ENCODE data around the gene PTP4A1. TPM values are rescaled to one million over a fixed set of nuclear protein-coding genes. Genes with fewer than 3 reads are reported as not detected.

The PTP4A1 gene
- total and polyA plus RNA-seq, 8 donors, result 5.4 to 77.8 (median 31.0) TPM

GRCh38 chr6:63553900-63554299, 18.4 kb upstream of the PTP4A1 start:
- no peak for TF ChIP-seq CTCF (IDR thresholded peaks at IDR 0.05)
- H3K27ac ChIP-seq, result no peak overlapping the region
- no peak for DNase-seq
- FAIRE-seq, result no peak
- intact Hi-C loops (cut with DNase I), result no loop called here
- no peaks in the 10 kb centered on the region for H3K36me3 ChIP-seq
- WGBS, 2 donors, result 86 to 88% methylated on average over 1 of the region's 1 CpG
- H3K4me3 ChIP-seq, result no peak overlapping the region
- H3K27me3 ChIP-seq, result no peaks in the 10 kb centered on the region
- ATAC-seq, result no peak
- no peaks in the 10 kb centered on the region for H3K9me3 ChIP-seq
- no peaks in the 10 kb centered on the region for H3K4me1 ChIP-seq

- H3K36me3 ChIP-seq, result no peaks in the 10 kb centered on the region
- ATAC-seq, result no peak
- TF ChIP-seq CTCF (IDR thresholded peaks at IDR 0.05), result no peak
- no peak overlapping the region for H3K27ac ChIP-seq
- intact Hi-C loops (cut with DNase I), result no loop called here
- WGBS, 2 donors, result 25 to 36% methylated on average over 1 of the region's 1 CpG
- no peaks in the 10 kb centered on the region for H3K9me3 ChIP-seq
- H3K4me1 ChIP-seq, result no peaks in the 10 kb centered on the region
- no peaks in the 10 kb centered on the region for H3K27me3 ChIP-seq
- no peak for FAIRE-seq
- DNase-seq, result no peak
- H3K4me3 ChIP-seq, result no peak overlapping the region
Observed at GRCh38 chr6:63554782-63555181, 17.5 kb upstream of the PTP4A1 start.

- no peak overlapping the region for H3K4me3 ChIP-seq
- DNase-seq, result no peak
- H3K27me3 ChIP-seq, result no peaks in the 10 kb centered on the region
- H3K9me3 ChIP-seq, result no peaks in the 10 kb centered on the region
- no peak for FAIRE-seq
- no peak for TF ChIP-seq CTCF (IDR thresholded peaks at IDR 0.05)
- intact Hi-C loops (cut with DNase I), result no loop called here
- WGBS, 2 donors, result 86 to 92% methylated on average over 4 of the region's 4 CpGs
- H3K27ac ChIP-seq, result no peak overlapping the region
- ATAC-seq, result no peak
- no peaks in the 10 kb centered on the region for H3K36me3 ChIP-seq
- peaks cover 4 to 11% (median 9%) of the 10 kb centered on the region in 3 donors for H3K4me1 ChIP-seq
Observed at GRCh38 chr6:63556369-63556768, 15.9 kb upstream of the PTP4A1 start.

GRCh38 chr6:63558278-63558677, 14.0 kb upstream of the PTP4A1 start:
- ATAC-seq (no peak), FAIRE-seq (no peak), DNase-seq (no peak)
- TF ChIP-seq CTCF (IDR thresholded peaks at IDR 0.05), result no peak
- Histone ChIP-seq H3K27me3 (no peaks in the 10 kb centered on the region), H3K4me3 (no peak overlapping the region), H3K4me1 (peaks cover 5 to 14% (median 13%) of the 10 kb centered on the region in 3 donors), H3K36me3 (no peaks in the 10 kb centered on the region), H3K9me3 (no peaks in the 10 kb centered on the region), H3K27ac (no peak overlapping the region)
- intact Hi-C loops (cut with DNase I), result no loop called here

- H3K27me3 ChIP-seq, result no peaks in the 10 kb centered on the region
- H3K4me3 ChIP-seq, result no peak overlapping the region
- 8 to 13% methylated on average over 1 of the region's 1 CpG for WGBS, 2 donors
- intact Hi-C loops (cut with DNase I), result no loop called here
- DNase-seq (no peak), FAIRE-seq (no peak), ATAC-seq (peak; percentile 75 to 80 (median 78))
- no peaks in the 10 kb centered on the region for H3K9me3 ChIP-seq
- peak overlapping the region in 2 of 4 donors; percentile 69 to 77 for H3K27ac ChIP-seq
- H3K36me3 ChIP-seq, result no peaks in the 10 kb centered on the region
- peaks cover 21 to 31% (median 24%) of the 10 kb centered on the region in 3 donors for H3K4me1 ChIP-seq
- TF ChIP-seq CTCF (IDR thresholded peaks at IDR 0.05), result no peak
Observed at GRCh38 chr6:63560801-63561287, 11.4 kb upstream of the PTP4A1 start.
